HEK293 (cell line): ENCODE results near the gene PANX3.

Experiments
- CTCF ChIA-PET: fragments of 350-600 bp; formaldehyde crosslinking; extraction: SDS; loops from one replicate; lab custom pipeline; 2021; ENCODE audit warnings: antibody characterized with exemption; lab: Yijun Ruan, JAX
- POLR2A ChIA-PET: fragments of 300-600 bp; formaldehyde crosslinking; extraction: SDS; loops from one replicate; lab custom pipeline; 2020; ENCODE audit warnings: antibody characterized with exemption, inconsistent platforms; lab: Yijun Ruan, JAX
- H3K27ac ChIP-seq: fragments of 200-500 bp; sonication (Bioruptor generic); 2 replicates; pipeline ENCODE4 v1.5.1; 2014; ENCODE audit warnings: low read depth, low read length, control low read depth, inconsistent platforms; ENCODE audit errors: extremely low read depth
- H3K36me3 ChIP-seq, 2 experiments: fragments of 200-500 bp in 1 of 2; sonication (Bioruptor generic) in 1 of 2; 1 replicate in 1 of 2; 2 replicates in 1 of 2; pipeline ENCODE4 v1.5.1; 2014 to 2017; ENCODE audit warnings: inconsistent platforms in 2 of 2, low read length in 2 of 2; ENCODE audit not compliant: control insufficient read depth in 2 of 2, insufficient read depth in 1 of 2
- H3K4me1 ChIP-seq: fragments of 200-500 bp; sonication (Bioruptor generic); 2 replicates; pipeline ENCODE4 v1.5.1; 2014; ENCODE audit warnings: mild to moderate bottlenecking, low read length, inconsistent platforms; ENCODE audit not compliant: control insufficient read depth, insufficient read depth
- H3K4me3 ChIP-seq: 2 replicates; pipeline ENCODE4 v1.5.1; 2011; ENCODE audit warnings: low read depth, mild to moderate bottlenecking, control low read depth, low read length, moderate library complexity
- H3K9me3 ChIP-seq: fragments of 200-500 bp; sonication (Bioruptor generic); 2 replicates; pipeline ENCODE4 v1.5.1; 2014; ENCODE audit warnings: low read depth, low read length, inconsistent platforms; ENCODE audit not compliant: control insufficient read depth, insufficient read depth
- GLIS1 ChIP-seq: fragments of 450-650 bp; formaldehyde crosslinking; IDR thresholded peaks from 2 replicates; pipeline ENCODE4 v1.5.1; 2016; ENCODE audit warnings: missing biosample characterization, missing genetic modification characterization
- KLF17 ChIP-seq: fragments of 450-650 bp; formaldehyde crosslinking; IDR thresholded peaks from 2 replicates; pipeline ENCODE4 v1.5.1; 2016; ENCODE audit warnings: missing biosample characterization, missing genetic modification characterization
- KLF8 ChIP-seq: fragments of 450-650 bp; formaldehyde crosslinking; IDR thresholded peaks from 2 replicates; pipeline ENCODE4 v1.5.1; 2016; ENCODE audit warnings: missing biosample characterization, missing genetic modification characterization
- KLF9 ChIP-seq: fragments of 450-650 bp; formaldehyde crosslinking; IDR thresholded peaks from 2 replicates; pipeline ENCODE4 v1.5.1; 2016; ENCODE audit warnings: missing biosample characterization, missing genetic modification characterization, low read depth
- PRDM10 ChIP-seq: fragments of 450-650 bp; formaldehyde crosslinking; IDR thresholded peaks from 2 replicates; pipeline ENCODE4 v1.5.1; 2016; ENCODE audit warnings: missing biosample characterization, missing genetic modification characterization
- REST ChIP-seq: fragments of 450-650 bp; formaldehyde crosslinking; IDR thresholded peaks from 2 replicates; pipeline ENCODE4 v1.5.1; 2016; ENCODE audit warnings: missing biosample characterization, missing genetic modification characterization
- SALL2 ChIP-seq: fragments of 450-650 bp; formaldehyde crosslinking; IDR thresholded peaks from 2 replicates; pipeline ENCODE4 v1.5.0; 2017; ENCODE audit warnings: missing biosample characterization, mild to moderate bottlenecking, missing genetic modification characterization, borderline replicate concordance
- ZNF121 ChIP-seq: fragments of 450-650 bp; formaldehyde crosslinking; IDR thresholded peaks from 2 replicates; pipeline ENCODE4 v1.5.1; 2016; ENCODE audit warnings: missing biosample characterization, missing genetic modification characterization
- ZNF202 ChIP-seq: fragments of 450-650 bp; formaldehyde crosslinking; IDR thresholded peaks from 2 replicates; pipeline ENCODE4 v1.5.1; 2016; ENCODE audit warnings: missing biosample characterization, missing genetic modification characterization, borderline replicate concordance
- ZNF280D ChIP-seq: fragments of 450-650 bp; formaldehyde crosslinking; IDR thresholded peaks from 2 replicates; pipeline ENCODE4 v1.5.1; 2016; ENCODE audit warnings: missing biosample characterization, missing genetic modification characterization
- ZNF311 ChIP-seq: fragments of 450-650 bp; formaldehyde crosslinking; IDR thresholded peaks from 2 replicates; pipeline ENCODE4 v1.5.1; 2017; ENCODE audit warnings: missing biosample characterization, missing genetic modification characterization, borderline replicate concordance
- ZNF350 ChIP-seq: fragments of 450-650 bp; formaldehyde crosslinking; IDR thresholded peaks from 2 replicates; pipeline ENCODE4 v1.5.0; 2017; ENCODE audit warnings: missing biosample characterization, mild to moderate bottlenecking, missing genetic modification characterization
- ZNF513 ChIP-seq: fragments of 450-650 bp; IDR thresholded peaks from 2 replicates; pipeline ENCODE4 v1.5.1; 2018; ENCODE audit warnings: missing biosample characterization, missing genetic modification characterization
- ZNF521 ChIP-seq: fragments of 450-650 bp; formaldehyde crosslinking; IDR thresholded peaks from 2 replicates; pipeline ENCODE4 v1.5.1; 2017; ENCODE audit warnings: missing biosample characterization, mild to moderate bottlenecking, missing genetic modification characterization
- ZNF529 ChIP-seq: fragments of 450-650 bp; formaldehyde crosslinking; IDR thresholded peaks from 2 replicates; pipeline ENCODE4 v1.5.1; 2017; ENCODE audit warnings: missing genetic modification characterization, missing biosample characterization; ENCODE audit not compliant: insufficient replicate concordance
- ZNF560 ChIP-seq: fragments of 450-650 bp; formaldehyde crosslinking; IDR thresholded peaks from 2 replicates; pipeline ENCODE4 v1.5.1; 2017; ENCODE audit warnings: missing biosample characterization, missing genetic modification characterization, borderline replicate concordance
- ZNF561 ChIP-seq: fragments of 450-650 bp; IDR thresholded peaks from 2 replicates; pipeline ENCODE4 v1.5.1; 2018; ENCODE audit warnings: missing biosample characterization, missing genetic modification characterization, borderline replicate concordance
- ZNF660 ChIP-seq: fragments of 450-650 bp; IDR thresholded peaks from 2 replicates; pipeline ENCODE4 v1.5.1; 2018; ENCODE audit warnings: missing biosample characterization, mild to moderate bottlenecking, missing genetic modification characterization
- TF ChIP-seq, protein P1 (sequence below): fragments of 450-650 bp; formaldehyde crosslinking; IDR thresholded peaks from 2 replicates; pipeline ENCODE4 v1.5.1; 2016; ENCODE audit warnings: missing biosample characterization, missing genetic modification characterization

PANX3 gene

GRCh38 chr11:124610295-124610694, 933 bp upstream of the PANX3 start:
- CTCF ChIA-PET, result interaction anchor here (0.5 kb wide), 1 partner anchor 154 kb away, joined by 3 read pairs; no protein-coding TSS in a partner anchor
- H3K27ac ChIP-seq, result no peak overlapping the region
- POLR2A ChIA-PET, result interaction anchor here (1.4 kb wide), 1 partner anchor 12 kb away, joined by 3 read pairs; the partner anchor contains the start of gene TBRG1
- no peaks in the 10 kb centered on the region for H3K9me3 ChIP-seq
- H3K4me3 ChIP-seq, result no peak overlapping the region
- TF ChIP-seq ZNF202 (tag by site-specific recombination) (no peak), ZNF561 (no peak), ZNF560 (no peak), PRDM10 (tag by site-specific recombination) (no peak), KLF8 (tag by site-specific recombination) (no peak), ZNF513 (tag by site-specific recombination) (no peak), KLF9 (tag by site-specific recombination) (no peak)
- TF ChIP-seq, protein P1, sequence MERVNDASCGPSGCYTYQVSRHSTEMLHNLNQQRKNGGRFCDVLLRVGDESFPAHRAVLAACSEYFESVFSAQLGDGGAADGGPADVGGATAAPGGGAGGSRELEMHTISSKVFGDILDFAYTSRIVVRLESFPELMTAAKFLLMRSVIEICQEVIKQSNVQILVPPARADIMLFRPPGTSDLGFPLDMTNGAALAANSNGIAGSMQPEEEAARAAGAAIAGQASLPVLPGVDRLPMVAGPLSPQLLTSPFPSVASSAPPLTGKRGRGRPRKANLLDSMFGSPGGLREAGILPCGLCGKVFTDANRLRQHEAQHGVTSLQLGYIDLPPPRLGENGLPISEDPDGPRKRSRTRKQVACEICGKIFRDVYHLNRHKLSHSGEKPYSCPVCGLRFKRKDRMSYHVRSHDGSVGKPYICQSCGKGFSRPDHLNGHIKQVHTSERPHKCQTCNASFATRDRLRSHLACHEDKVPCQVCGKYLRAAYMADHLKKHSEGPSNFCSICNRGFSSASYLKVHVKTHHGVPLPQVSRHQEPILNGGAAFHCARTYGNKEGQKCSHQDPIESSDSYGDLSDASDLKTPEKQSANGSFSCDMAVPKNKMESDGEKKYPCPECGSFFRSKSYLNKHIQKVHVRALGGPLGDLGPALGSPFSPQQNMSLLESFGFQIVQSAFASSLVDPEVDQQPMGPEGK, result no peak
- no peaks in the 10 kb centered on the region for H3K4me1 ChIP-seq
- no peaks in the 10 kb centered on the region for H3K36me3 ChIP-seq

- CTCF ChIA-PET, result interaction anchor here (0.9 kb wide), 1 partner anchor 152 kb away, joined by 3 read pairs; no protein-coding TSS in a partner anchor
- Histone ChIP-seq H3K4me3 (no peak overlapping the region), H3K36me3 (no peaks in the 10 kb centered on the region), H3K27ac (no peak overlapping the region), H3K4me1 (no peaks in the 10 kb centered on the region), H3K9me3 (no peaks in the 10 kb centered on the region)
- POLR2A ChIA-PET, result interaction anchor here (0.7 kb wide), 1 partner anchor 10 kb away, joined by 3 read pairs; no protein-coding TSS in a partner anchor
- no peak for TF ChIP-seq ZNF311 (tag by site-specific recombination)
- no peak for TF ChIP-seq GLIS1 (tag by site-specific recombination)
- no peak for TF ChIP-seq ZNF121 (tag by site-specific recombination)
- TF ChIP-seq ZNF529 (tag by site-specific recombination), result no peak
- no peak for TF ChIP-seq REST (tag by site-specific recombination)
- no peak for TF ChIP-seq ZNF350 (tag by site-specific recombination)
- TF ChIP-seq SALL2 (tag by site-specific recombination), result no peak
- no peak for TF ChIP-seq ZNF280D (tag by site-specific recombination)
- TF ChIP-seq ZNF660, result no peak
- no peak for TF ChIP-seq ZNF521 (tag by site-specific recombination)
- TF ChIP-seq KLF17 (tag by site-specific recombination), result no peak
Observed at GRCh38 chr11:124612045-124612444, 817 bp downstream of the PANX3 start.
